DND-41 (cell line): ENCODE results near the gene MCM9.
A peak's percentile ranks its signal among the peaks of the same experiment; 100 is the strongest.

Experiments used
- ATAC-seq: fragments of 200-7000 bp; cut with Tn5 transposase; 3 replicates; pipeline ENCODE4 v1.9.1; 2021; ENCODE audit warnings: low read depth; ENCODE audit not compliant: insufficient read depth
- DNase-seq: peaks from one replicate; pipeline ENCODE4 v3.0.0-alpha.2; 2020
- H2AFZ ChIP-seq: 2 replicates; pipeline ENCODE4 v1.6.0; 2012; ENCODE audit warnings: low read depth, low read length
- H3K27ac ChIP-seq: 2 replicates; pipeline ENCODE4 v1.5.1; 2012; ENCODE audit warnings: low read length, inconsistent platforms
- H3K27me3 ChIP-seq: fragments of 200-600 bp; sonication (generic); 2 replicates; pipeline ENCODE4 v1.6.0; 2012; ENCODE audit warnings: low read length, mild to moderate bottlenecking, inconsistent platforms; ENCODE audit not compliant: insufficient read depth, poor library complexity
- H3K36me3 ChIP-seq: 2 replicates; pipeline ENCODE4 v1.5.1; 2012; ENCODE audit warnings: low read length, inconsistent platforms; ENCODE audit not compliant: insufficient read depth
- H3K4me1 ChIP-seq: 2 replicates; pipeline ENCODE4 v1.5.1; 2012; ENCODE audit warnings: mild to moderate bottlenecking, low read length; ENCODE audit not compliant: insufficient read depth
- H3K4me2 ChIP-seq: 2 replicates; pipeline ENCODE4 v1.6.0; 2012; ENCODE audit warnings: mild to moderate bottlenecking, moderate library complexity, low read length, inconsistent platforms; ENCODE audit not compliant: insufficient read depth
- H3K4me3 ChIP-seq, 2 experiments: fragments of 200-600 bp in 1 of 2; shearing (Covaris generic) in 1 of 2; 2 replicates each; pipeline ENCODE4 v1.5.1; 2012 to 2016; ENCODE audit warnings: inconsistent platforms in 2 of 2, low read length in 2 of 2, mild to moderate bottlenecking in 2 of 2, low read depth in 1 of 2, moderate library complexity in 1 of 2
- H3K79me2 ChIP-seq: 2 replicates; pipeline ENCODE4 v1.6.0; 2012; ENCODE audit warnings: low read length, inconsistent platforms; ENCODE audit not compliant: insufficient read depth
- H3K9ac ChIP-seq: 2 replicates; pipeline ENCODE4 v1.6.0; 2012; ENCODE audit warnings: low read depth, mild to moderate bottlenecking, inconsistent platforms, low read length, moderate library complexity
- H3K9me3 ChIP-seq: 2 replicates; pipeline ENCODE4 v1.5.1; 2012; ENCODE audit warnings: low read length, moderate library complexity, mild to moderate bottlenecking, inconsistent platforms; ENCODE audit not compliant: insufficient read depth, severe bottlenecking
- H4K20me1 ChIP-seq: 2 replicates; pipeline ENCODE4 v1.6.0; 2012; ENCODE audit warnings: low read length; ENCODE audit not compliant: insufficient read depth
- CTCF ChIP-seq: IDR thresholded peaks from 2 replicates; pipeline ENCODE4 v1.5.1; 2012; ENCODE audit warnings: borderline replicate concordance, low read length, moderate library complexity, mild to moderate bottlenecking; ENCODE audit not compliant: poor library complexity, severe bottlenecking; ENCODE audit errors: extremely low read depth
- EZH2 ChIP-seq: IDR thresholded peaks from 3 replicates; pipeline ENCODE4 v1.6.1; 2012; ENCODE audit warnings: borderline replicate concordance, low read depth, mild to moderate bottlenecking, moderate library complexity, low read length, inconsistent platforms; ENCODE audit not compliant: severe bottlenecking

MCM9 gene

GRCh38 chr6:118971682-118972081 lies 36.7 kb upstream of the MCM9 start:
- DNase-seq = no peak
- H3K79me2 ChIP-seq = no peaks in the 10 kb centered on the region
- no peak overlapping the region for H3K4me2 ChIP-seq

GRCh38 chr6:118970866-118971265 lies 35.9 kb upstream of the MCM9 start:
- no peak for ATAC-seq
- Histone ChIP-seq H4K20me1 (no peaks in the 10 kb centered on the region), H3K9me3 (no peaks in the 10 kb centered on the region), H3K79me2 (no peaks in the 10 kb centered on the region), H3K27me3 (no peaks in the 10 kb centered on the region), H3K4me3 (no peak overlapping the region), H3K27ac (no peak overlapping the region), H3K9ac (no peak overlapping the region), H3K36me3 (no peaks in the 10 kb centered on the region), H3K4me2 (no peak overlapping the region), H3K4me1 (no peaks in the 10 kb centered on the region), H2AFZ (no peak overlapping the region)
- TF ChIP-seq EZH2 (no peak), CTCF (no peak)
- no peak for DNase-seq

More at GRCh38 chr6:118971682-118972081, 36.7 kb upstream of the MCM9 start:
- Histone ChIP-seq H3K9ac (no peak overlapping the region), H2AFZ (no peak overlapping the region), H3K27me3 (no peaks in the 10 kb centered on the region), H3K9me3 (no peaks in the 10 kb centered on the region), H3K27ac (no peak overlapping the region), H3K4me1 (no peaks in the 10 kb centered on the region), H4K20me1 (no peaks in the 10 kb centered on the region), H3K4me3 (no peak overlapping the region), H3K36me3 (no peaks in the 10 kb centered on the region)
- TF ChIP-seq CTCF = no peak
- no peak for TF ChIP-seq EZH2
- ATAC-seq = no peak

- DNase-seq = no peak
- TF ChIP-seq CTCF (peak; percentile 32), EZH2 (no peak)
These were observed 33.5 kb upstream of the MCM9 start for GRCh38 chr6:118968416-118968815.

GRCh38 chr6:118967239-118967638 lies 32.3 kb upstream of the MCM9 start:
- no peaks in the 10 kb centered on the region for H3K79me2 ChIP-seq
- H3K4me2 ChIP-seq = no peak overlapping the region
- H4K20me1 ChIP-seq = no peaks in the 10 kb centered on the region
- H3K36me3 ChIP-seq = no peaks in the 10 kb centered on the region
- no peaks in the 10 kb centered on the region for H3K27me3 ChIP-seq
- DNase-seq (no peak), ATAC-seq (no peak)
- H3K4me1 ChIP-seq = no peaks in the 10 kb centered on the region
- H3K27ac ChIP-seq = no peak overlapping the region
- no peaks in the 10 kb centered on the region for H3K9me3 ChIP-seq
- no peak overlapping the region for H3K4me3 ChIP-seq
- H3K9ac ChIP-seq = no peak overlapping the region
- H2AFZ ChIP-seq = no peak overlapping the region
- TF ChIP-seq EZH2 (no peak), CTCF (no peak)

More at GRCh38 chr6:118968416-118968815, 33.5 kb upstream of the MCM9 start:
- H3K4me2 ChIP-seq = no peak overlapping the region
- H3K9me3 ChIP-seq = no peaks in the 10 kb centered on the region
- H3K36me3 ChIP-seq = no peaks in the 10 kb centered on the region
- no peaks in the 10 kb centered on the region for H3K79me2 ChIP-seq
- H4K20me1 ChIP-seq = no peaks in the 10 kb centered on the region
- no peak overlapping the region for H3K4me3 ChIP-seq
- no peak for ATAC-seq
- H3K9ac ChIP-seq = no peak overlapping the region
- no peaks in the 10 kb centered on the region for H3K27me3 ChIP-seq
- H2AFZ ChIP-seq = no peak overlapping the region
- no peak overlapping the region for H3K27ac ChIP-seq
- no peaks in the 10 kb centered on the region for H3K4me1 ChIP-seq
